ENCODE results near the gene NFATC1. TPM values are rescaled to one million over a fixed set of nuclear protein-coding genes. Genes with fewer than 3 reads are reported as not detected.

The NFATC1 gene
- total RNA-seq, 1 donor from 2014 or later: 6.1 TPM

DNA sequence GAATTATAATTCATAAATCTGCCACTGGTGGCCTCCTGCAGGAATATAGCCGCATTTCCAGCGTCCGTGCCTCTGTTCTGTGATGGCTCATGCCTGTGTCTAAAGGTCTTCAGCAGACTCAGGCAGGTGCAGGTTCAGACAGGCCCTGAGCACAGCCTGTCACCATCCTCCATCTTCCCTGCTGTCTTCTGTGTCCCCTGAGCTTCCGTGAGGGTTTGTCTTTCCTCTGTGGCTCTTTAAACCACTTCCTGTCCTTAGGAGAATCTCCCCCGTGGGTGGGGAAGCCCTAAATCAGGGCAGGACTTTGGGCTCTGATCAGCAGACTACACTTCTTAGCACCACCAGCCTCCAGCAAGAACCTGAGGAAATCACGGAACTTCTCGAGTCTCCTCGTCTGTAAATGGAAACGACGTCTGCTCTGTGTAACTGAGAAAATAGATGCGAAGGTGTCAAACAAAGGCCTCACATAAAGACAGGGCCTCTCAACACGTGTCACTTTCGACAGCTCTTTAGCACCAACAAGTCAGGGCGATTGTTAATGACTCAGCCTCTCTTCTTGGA lies 24.1 kb upstream of the NFATC1 start:
- no peak overlapping the region for H3K4me3 Mint-ChIP-seq
- no peak overlapping the region for H3K27ac Mint-ChIP-seq
- no peaks in the 10 kb centered on the region for H3K27me3 Mint-ChIP-seq

DNA sequence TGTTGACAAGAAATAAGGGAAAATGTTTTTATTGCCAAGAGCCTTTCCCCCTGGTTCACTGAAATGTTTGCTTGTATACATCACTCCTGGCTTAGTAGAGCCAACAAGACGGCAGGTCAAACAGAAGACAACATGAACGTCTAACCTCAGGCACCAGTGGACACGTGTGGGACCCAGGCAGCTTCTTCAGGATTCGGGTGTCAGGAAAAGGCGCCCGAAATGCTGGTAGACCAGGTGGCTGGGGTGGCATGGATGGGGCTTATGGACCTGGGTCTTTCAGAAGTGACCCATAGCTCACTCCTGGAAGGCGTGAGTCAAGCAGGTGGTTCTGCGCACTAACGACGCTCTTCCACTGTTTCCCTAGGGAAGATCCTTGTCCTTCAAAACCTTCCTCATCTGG lies 23.3 kb upstream of the NFATC1 start:
- DNase-seq (ENCODE audit: extremely low spot score, unreplicated experiment): no peak
- TF ChIP-seq, protein P1, sequence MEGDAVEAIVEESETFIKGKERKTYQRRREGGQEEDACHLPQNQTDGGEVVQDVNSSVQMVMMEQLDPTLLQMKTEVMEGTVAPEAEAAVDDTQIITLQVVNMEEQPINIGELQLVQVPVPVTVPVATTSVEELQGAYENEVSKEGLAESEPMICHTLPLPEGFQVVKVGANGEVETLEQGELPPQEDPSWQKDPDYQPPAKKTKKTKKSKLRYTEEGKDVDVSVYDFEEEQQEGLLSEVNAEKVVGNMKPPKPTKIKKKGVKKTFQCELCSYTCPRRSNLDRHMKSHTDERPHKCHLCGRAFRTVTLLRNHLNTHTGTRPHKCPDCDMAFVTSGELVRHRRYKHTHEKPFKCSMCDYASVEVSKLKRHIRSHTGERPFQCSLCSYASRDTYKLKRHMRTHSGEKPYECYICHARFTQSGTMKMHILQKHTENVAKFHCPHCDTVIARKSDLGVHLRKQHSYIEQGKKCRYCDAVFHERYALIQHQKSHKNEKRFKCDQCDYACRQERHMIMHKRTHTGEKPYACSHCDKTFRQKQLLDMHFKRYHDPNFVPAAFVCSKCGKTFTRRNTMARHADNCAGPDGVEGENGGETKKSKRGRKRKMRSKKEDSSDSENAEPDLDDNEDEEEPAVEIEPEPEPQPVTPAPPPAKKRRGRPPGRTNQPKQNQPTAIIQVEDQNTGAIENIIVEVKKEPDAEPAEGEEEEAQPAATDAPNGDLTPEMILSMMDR (conservative IDR thresholded peaks at IDR 0.05): no peak
- H3K4me1 Mint-ChIP-seq (ENCODE audit: unreplicated experiment): no peaks in the 10 kb centered on the region
- H3K4me3 Mint-ChIP-seq: no peak overlapping the region
- H3K27me3 Mint-ChIP-seq: no peaks in the 10 kb centered on the region
- no peaks in the 10 kb centered on the region for H3K9me3 Mint-ChIP-seq
- H3K27ac Mint-ChIP-seq: no peak overlapping the region
- H3K36me3 Mint-ChIP-seq: peaks cover 4% of the 10 kb centered on the region

More for the DNA sequence above, 24.1 kb upstream of the NFATC1 start:
- peaks cover 4% of the 10 kb centered on the region for H3K36me3 Mint-ChIP-seq
- no peak for DNase-seq (ENCODE audit: extremely low spot score, unreplicated experiment)
- peaks cover 1% of the 10 kb centered on the region for H3K4me1 Mint-ChIP-seq (ENCODE audit: unreplicated experiment)
- H3K9me3 Mint-ChIP-seq: no peaks in the 10 kb centered on the region
- TF ChIP-seq, protein P1 (conservative IDR thresholded peaks at IDR 0.05): no peak

DNA sequence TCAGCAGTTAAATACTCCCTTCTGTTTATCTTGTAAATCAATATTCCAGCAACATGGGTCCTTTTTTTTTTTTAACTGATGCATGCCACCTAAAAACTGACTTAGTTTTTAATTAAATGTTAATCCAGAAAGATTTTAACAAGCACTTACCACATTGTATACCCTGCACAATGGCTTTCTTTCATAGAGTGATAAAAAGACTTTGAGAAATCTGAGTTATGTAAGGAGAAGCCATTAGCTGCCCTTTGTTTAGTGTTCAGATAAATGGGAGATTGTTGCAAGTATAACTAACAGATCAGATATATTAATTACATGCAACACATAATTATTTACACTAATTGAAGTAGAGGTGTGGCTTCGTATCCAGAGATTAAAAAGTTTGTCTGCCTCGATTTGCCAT lies 22.7 kb upstream of the NFATC1 start:
- no peaks in the 10 kb centered on the region for H3K9me3 Mint-ChIP-seq
- H3K36me3 Mint-ChIP-seq: peaks cover 5% of the 10 kb centered on the region
- TF ChIP-seq, protein P1 (conservative IDR thresholded peaks at IDR 0.05): no peak
- no peak for DNase-seq (ENCODE audit: extremely low spot score, unreplicated experiment)
- H3K4me3 Mint-ChIP-seq: no peak overlapping the region
- no peak overlapping the region for H3K27ac Mint-ChIP-seq
- H3K4me1 Mint-ChIP-seq (ENCODE audit: unreplicated experiment): no peaks in the 10 kb centered on the region
- no peaks in the 10 kb centered on the region for H3K27me3 Mint-ChIP-seq

DNA sequence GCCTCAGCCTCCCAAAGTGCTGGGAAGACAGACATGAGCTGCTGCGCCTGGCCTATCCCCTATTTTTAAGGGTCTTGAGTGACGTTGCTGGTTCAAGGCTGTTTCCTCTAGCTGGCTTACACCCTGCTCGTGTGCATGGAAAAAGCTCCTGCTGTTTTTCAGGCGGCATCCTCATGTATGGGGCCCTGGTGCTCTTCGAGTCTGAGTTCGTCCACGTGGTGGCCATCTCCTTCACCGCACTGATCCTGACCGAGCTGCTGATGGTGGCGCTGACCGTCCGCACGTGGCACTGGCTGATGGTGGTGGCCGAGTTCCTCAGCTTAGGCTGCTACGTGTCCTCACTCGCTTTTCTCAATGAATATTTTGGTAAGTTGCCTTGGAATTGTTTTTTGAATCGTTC lies 22.0 kb upstream of the NFATC1 start:
- H3K4me3 Mint-ChIP-seq: no peak overlapping the region
- peaks cover under 1% of the 10 kb centered on the region for H3K27me3 Mint-ChIP-seq
- no peak overlapping the region for H3K27ac Mint-ChIP-seq

DNA sequence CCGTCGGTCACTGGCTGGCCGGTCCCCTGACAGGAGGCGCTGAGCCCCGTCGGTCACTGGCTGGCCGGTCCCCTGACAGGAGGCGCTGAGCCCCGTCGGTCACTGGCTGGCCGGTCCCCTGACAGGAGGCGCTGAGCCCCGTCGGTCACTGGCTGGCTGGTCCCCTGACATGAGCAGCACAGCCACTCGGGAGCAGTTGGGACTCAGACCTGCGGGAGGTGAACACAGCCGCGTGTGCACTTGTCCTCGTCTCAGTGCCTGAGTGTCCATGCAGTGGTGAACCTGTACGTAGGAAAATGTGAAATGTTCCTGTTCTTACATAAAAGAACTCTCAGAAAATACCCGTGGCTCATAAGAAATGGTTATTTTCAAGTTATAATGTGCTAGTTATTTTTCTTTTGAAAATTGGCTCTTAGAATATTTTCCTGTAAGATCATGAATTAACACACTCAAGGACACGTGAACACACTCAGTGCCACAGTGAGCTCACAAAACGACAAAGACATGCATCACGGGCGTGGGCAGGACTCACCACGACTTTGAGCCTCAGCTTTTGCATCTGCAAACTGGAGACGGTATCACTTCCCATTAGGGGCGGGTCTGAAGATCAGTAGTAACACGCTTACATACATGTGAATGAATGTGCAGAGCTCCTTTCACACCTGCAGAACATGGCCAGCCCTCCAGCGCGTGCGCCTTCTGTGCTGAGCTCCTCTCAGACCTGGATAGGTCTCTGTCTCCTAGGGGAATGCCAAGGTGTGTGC lies 21.1 kb upstream of the NFATC1 start:
- TF ChIP-seq, protein P1 (conservative IDR thresholded peaks at IDR 0.05): no peak
- Mint-ChIP-seq H3K27ac (no peak overlapping the region), H3K27me3 (peaks cover 3% of the 10 kb centered on the region), H3K4me1 (ENCODE audit: unreplicated experiment) (peaks cover 6% of the 10 kb centered on the region), H3K36me3 (peaks cover 12% of the 10 kb centered on the region), H3K4me3 (no peak overlapping the region), H3K9me3 (no peaks in the 10 kb centered on the region)
- DNase-seq (ENCODE audit: extremely low spot score, unreplicated experiment): no peak

More for the DNA sequence above, 22.0 kb upstream of the NFATC1 start:
- TF ChIP-seq, protein P1 (conservative IDR thresholded peaks at IDR 0.05): no peak
- DNase-seq (ENCODE audit: extremely low spot score, unreplicated experiment): no peak
- Mint-ChIP-seq H3K4me1 (ENCODE audit: unreplicated experiment) (peaks cover 1% of the 10 kb centered on the region), H3K36me3 (peaks cover 9% of the 10 kb centered on the region), H3K9me3 (no peaks in the 10 kb centered on the region)

All from type B pancreatic cell (in vitro differentiated cells).